Bone marrow (tissue), 2 donors: ENCODE measurements around the gene TFF3.

ENCODE experiments used
- DNase-seq, 2 donors: peaks; one replicate each; lab custom pipeline; 2025; lab: John Stamatoyannopoulos, UW

TFF3 gene

GRCh38 chr21:42320791-42321190 is 5.6 kb upstream of the TFF3 start:
- no peak for DNase-seq

- no peak for DNase-seq
These were observed 4.8 kb upstream of the TFF3 start for GRCh38 chr21:42319851-42320572.

- DNase-seq: peak in 1 of 2 donors; percentile 58
These were observed 4.2 kb upstream of the TFF3 start for GRCh38 chr21:42319376-42319775.

GRCh38 chr21:42317826-42318746 is 2.9 kb upstream of the TFF3 start:
- no peak for DNase-seq

GRCh38 chr21:42317341-42317741 is 2.1 kb upstream of the TFF3 start:
- DNase-seq: no peak

- no peak for DNase-seq
These were observed 1.7 kb upstream of the TFF3 start for GRCh38 chr21:42316891-42317290.

- DNase-seq: no peak
These were observed 453 bp downstream of the TFF3 start for GRCh38 chr21:42314616-42315295.

- no peak for DNase-seq
These were observed 1.7 kb downstream of the TFF3 start for GRCh38 chr21:42313501-42313969.

GRCh38 chr21:42312626-42313104 is 2.5 kb downstream of the TFF3 start:
- DNase-seq: no peak

- no peak for DNase-seq
These were observed 3.2 kb downstream of the TFF3 start for GRCh38 chr21:42311816-42312625.

GRCh38 chr21:42311160-42311559 is 4.0 kb downstream of the TFF3 start:
- no peak for DNase-seq

GRCh38 chr21:42310411-42311001 is 4.7 kb downstream of the TFF3 start:
- DNase-seq: no peak

GRCh38 chr21:42309753-42310213 is 5.4 kb downstream of the TFF3 start:
- peak; percentile 21 to 83 for DNase-seq

- DNase-seq: no peak
These were observed 6.1 kb downstream of the TFF3 start for GRCh38 chr21:42308914-42309752.

GRCh38 chr21:42308161-42308913 is 6.9 kb downstream of the TFF3 start:
- no peak for DNase-seq

GRCh38 chr21:42307106-42307505 is 8.1 kb downstream of the TFF3 start:
- no peak for DNase-seq

- DNase-seq: peak in 1 of 2 donors; percentile 14
These were observed 8.7 kb downstream of the TFF3 start for GRCh38 chr21:42306366-42307035.

- DNase-seq: no peak
These were observed 9.5 kb downstream of the TFF3 start for GRCh38 chr21:42305707-42306147.
